ENCODE data around the gene APOBEC3A. TPM values are rescaled to one million over a fixed set of nuclear protein-coding genes. Genes with fewer than 3 reads are reported as not detected.
"Not testable (repeated sequence)": the region's sequence is repeated elsewhere in the genome, so short reads cannot be mapped to it uniquely, and the experiment has no call there.

APOBEC3A gene
- total RNA-seq, 1 experiment from 2014 or later, result not detected

DNA sequence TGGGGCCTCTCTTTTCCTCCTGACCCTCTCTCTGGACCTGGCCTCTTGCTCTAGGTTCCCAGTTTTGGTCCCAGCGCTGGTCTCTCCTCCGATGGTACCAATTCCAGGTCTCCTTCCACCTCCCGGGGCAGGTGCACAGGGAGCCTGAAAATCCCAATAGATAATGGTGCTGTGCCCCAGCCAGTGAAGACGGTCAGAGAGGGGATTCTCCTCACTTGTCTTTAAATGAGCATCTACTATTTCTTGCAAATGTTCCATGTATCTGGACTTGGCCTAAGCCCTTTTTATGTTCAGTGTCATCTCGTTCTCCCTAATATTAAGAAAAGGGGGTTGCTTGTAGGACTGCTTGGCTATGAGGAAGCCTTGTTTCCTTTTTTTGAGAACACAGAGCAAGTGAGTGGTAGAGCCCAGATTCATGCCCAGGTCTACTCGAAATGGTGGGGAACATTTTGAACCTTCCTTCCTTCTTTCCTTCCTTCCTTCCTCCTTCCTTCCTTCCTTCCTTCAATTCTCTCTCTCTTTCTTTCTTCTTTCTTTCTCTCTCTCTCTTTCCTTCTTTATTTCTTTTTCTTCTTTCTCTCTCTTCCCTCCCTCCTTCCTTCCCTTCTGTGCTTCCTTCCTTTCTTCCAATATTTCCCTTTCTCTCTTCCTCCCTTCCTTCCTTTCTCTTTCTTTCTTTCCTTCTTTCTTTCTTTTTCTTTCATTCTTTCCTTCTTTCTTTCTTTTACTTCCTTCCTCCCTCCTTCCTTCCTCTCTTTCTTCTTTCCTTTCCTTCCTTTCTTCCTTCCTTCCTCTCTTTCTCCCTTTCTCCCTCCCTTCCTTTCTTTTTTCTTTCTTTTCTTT, 620 bp downstream of the APOBEC3A start:
- Histone ChIP-seq H3K4me2 (no peak overlapping the region), H3K4me3 (no peak overlapping the region), H3K4me1 (replicated peaks; ENCODE audit: insufficient read depth) (peaks cover 20% of the 10 kb centered on the region), H4K20me1 (ENCODE audit: insufficient read depth) (no peaks in the 10 kb centered on the region), H3K27ac (no peak overlapping the region), H3K9me2 (ENCODE audit: insufficient read depth) (no peaks in the 10 kb centered on the region), H3K79me2 (ENCODE audit: low read depth) (no peaks in the 10 kb centered on the region), H3F3A (ENCODE audit: insufficient read depth, low read depth) (no peaks in the 10 kb centered on the region), H3K27me3 (ENCODE audit: insufficient read depth, low read depth) (no peaks in the 10 kb centered on the region), H3K9me3 (ENCODE audit: insufficient read depth, low read depth) (no peaks in the 10 kb centered on the region), H2AFZ (no peak overlapping the region), H3K36me3 (ENCODE audit: low read depth) (no peaks in the 10 kb centered on the region)
- no TSS peak for BruUV-seq (replicated peaks)
- CTCF ChIA-PET, result interaction anchor here (0.7 kb wide), 2 partner anchors 43 to 45 kb away, joined by 4 to 21 read pairs; no protein-coding TSS in a partner anchor
- TF ChIP-seq EZH2 (IDR thresholded peaks at IDR 0.05; ENCODE audit: low read depth), result no peak
- TF ChIP-seq, protein P1, sequence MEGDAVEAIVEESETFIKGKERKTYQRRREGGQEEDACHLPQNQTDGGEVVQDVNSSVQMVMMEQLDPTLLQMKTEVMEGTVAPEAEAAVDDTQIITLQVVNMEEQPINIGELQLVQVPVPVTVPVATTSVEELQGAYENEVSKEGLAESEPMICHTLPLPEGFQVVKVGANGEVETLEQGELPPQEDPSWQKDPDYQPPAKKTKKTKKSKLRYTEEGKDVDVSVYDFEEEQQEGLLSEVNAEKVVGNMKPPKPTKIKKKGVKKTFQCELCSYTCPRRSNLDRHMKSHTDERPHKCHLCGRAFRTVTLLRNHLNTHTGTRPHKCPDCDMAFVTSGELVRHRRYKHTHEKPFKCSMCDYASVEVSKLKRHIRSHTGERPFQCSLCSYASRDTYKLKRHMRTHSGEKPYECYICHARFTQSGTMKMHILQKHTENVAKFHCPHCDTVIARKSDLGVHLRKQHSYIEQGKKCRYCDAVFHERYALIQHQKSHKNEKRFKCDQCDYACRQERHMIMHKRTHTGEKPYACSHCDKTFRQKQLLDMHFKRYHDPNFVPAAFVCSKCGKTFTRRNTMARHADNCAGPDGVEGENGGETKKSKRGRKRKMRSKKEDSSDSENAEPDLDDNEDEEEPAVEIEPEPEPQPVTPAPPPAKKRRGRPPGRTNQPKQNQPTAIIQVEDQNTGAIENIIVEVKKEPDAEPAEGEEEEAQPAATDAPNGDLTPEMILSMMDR (conservative IDR thresholded peaks at IDR 0.05), result no peak
- intact Hi-C loops (cut with micrococcal nuclease; ENCODE audit: unreplicated experiment), result no loop called here
- DNase-seq, result peak in 1 of 2 experiments; percentile 24
- POLR2A ChIA-PET (ENCODE audit: unreplicated experiment), result interaction anchor here (0.6 kb wide), 2 partner anchors 37 to 335 kb away, joined by 3 read pairs; no protein-coding TSS in a partner anchor

GRCh38 chr22:38958651-38958943, 1.2 kb downstream of the APOBEC3A start:
- H3K9me2 ChIP-seq (ENCODE audit: insufficient read depth); H3F3A ChIP-seq (ENCODE audit: insufficient read depth, low read depth); BruUV-seq (replicated peaks); H3K27ac ChIP-seq; intact Hi-C loops (cut with micrococcal nuclease; ENCODE audit: unreplicated experiment); H3K4me3 ChIP-seq; H3K36me3 ChIP-seq (ENCODE audit: low read depth); H3K9me3 ChIP-seq (ENCODE audit: insufficient read depth, low read depth); POLR2A ChIA-PET (ENCODE audit: unreplicated experiment); H3K27me3 ChIP-seq (ENCODE audit: insufficient read depth, low read depth); H4K20me1 ChIP-seq (ENCODE audit: insufficient read depth); H3K79me2 ChIP-seq (ENCODE audit: low read depth); DNase-seq; H3K4me2 ChIP-seq; H2AFZ ChIP-seq: not testable (repeated sequence)
- peaks cover 19% of the 10 kb centered on the region for H3K4me1 ChIP-seq (replicated peaks; ENCODE audit: insufficient read depth)
- CTCF ChIA-PET, result interaction anchor here (0.7 kb wide), 1 partner anchor 42 kb away, joined by 21 read pairs; no protein-coding TSS in a partner anchor

- intact Hi-C loops (cut with micrococcal nuclease; ENCODE audit: unreplicated experiment), result no loop called here
- Histone ChIP-seq H3K4me1 (replicated peaks; ENCODE audit: insufficient read depth) (peaks cover 10% of the 10 kb centered on the region), H3K4me2 (no peak overlapping the region), H2AFZ (no peak overlapping the region), H3K4me3 (no peak overlapping the region), H3K27ac (no peak overlapping the region), H4K20me1 (ENCODE audit: insufficient read depth) (no peaks in the 10 kb centered on the region), H3K9me2 (ENCODE audit: insufficient read depth) (no peaks in the 10 kb centered on the region), H3K36me3 (ENCODE audit: low read depth) (no peaks in the 10 kb centered on the region), H3K79me2 (ENCODE audit: low read depth) (no peaks in the 10 kb centered on the region), H3K9me3 (ENCODE audit: insufficient read depth, low read depth) (no peaks in the 10 kb centered on the region), H3F3A (ENCODE audit: insufficient read depth, low read depth) (no peaks in the 10 kb centered on the region), H3K27me3 (ENCODE audit: insufficient read depth, low read depth) (no peaks in the 10 kb centered on the region)
- CTCF ChIA-PET, result no interaction called here
- no TSS peak for BruUV-seq (replicated peaks)
- POLR2A ChIA-PET (ENCODE audit: unreplicated experiment), result no interaction called here
- TF ChIP-seq, protein P1 (conservative IDR thresholded peaks at IDR 0.05), result no peak
- TF ChIP-seq EZH2 (IDR thresholded peaks at IDR 0.05; ENCODE audit: low read depth), result no peak
- no peak for DNase-seq
Observed at GRCh38 chr22:38959590-38959989, 2.2 kb downstream of the APOBEC3A start.

GRCh38 chr22:38960673-38961072, 3.3 kb downstream of the APOBEC3A start:
- H3K27me3 ChIP-seq (ENCODE audit: insufficient read depth, low read depth); H3K36me3 ChIP-seq (ENCODE audit: low read depth); CTCF ChIA-PET; H3K79me2 ChIP-seq (ENCODE audit: low read depth); H3F3A ChIP-seq (ENCODE audit: insufficient read depth, low read depth); H3K4me3 ChIP-seq; H2AFZ ChIP-seq; H3K9me2 ChIP-seq (ENCODE audit: insufficient read depth); H4K20me1 ChIP-seq (ENCODE audit: insufficient read depth); H3K27ac ChIP-seq; DNase-seq; BruUV-seq (replicated peaks); POLR2A ChIA-PET (ENCODE audit: unreplicated experiment); H3K4me2 ChIP-seq; intact Hi-C loops (cut with micrococcal nuclease; ENCODE audit: unreplicated experiment); H3K9me3 ChIP-seq (ENCODE audit: insufficient read depth, low read depth): not testable (repeated sequence)
- peaks cover 14% of the 10 kb centered on the region for H3K4me1 ChIP-seq (replicated peaks; ENCODE audit: insufficient read depth)

GRCh38 chr22:38963291-38963738, 5.9 kb downstream of the APOBEC3A start:
- H4K20me1 ChIP-seq (ENCODE audit: insufficient read depth); H3K27ac ChIP-seq; H3K27me3 ChIP-seq (ENCODE audit: insufficient read depth, low read depth); H3K4me1 ChIP-seq (replicated peaks; ENCODE audit: insufficient read depth); H3K4me2 ChIP-seq; H3K79me2 ChIP-seq (ENCODE audit: low read depth); H3K9me3 ChIP-seq (ENCODE audit: insufficient read depth, low read depth); H3K9me2 ChIP-seq (ENCODE audit: insufficient read depth); H3F3A ChIP-seq (ENCODE audit: insufficient read depth, low read depth); H3K36me3 ChIP-seq (ENCODE audit: low read depth); H3K4me3 ChIP-seq; POLR2A ChIA-PET (ENCODE audit: unreplicated experiment); H2AFZ ChIP-seq; CTCF ChIA-PET; intact Hi-C loops (cut with micrococcal nuclease; ENCODE audit: unreplicated experiment); BruUV-seq (replicated peaks); DNase-seq: not testable (repeated sequence)

All from PC-9 (cell line).